Epithelial cell of proximal tubule (primary cell): Measurements from ENCODE around the gene GALNT12. TPM values are rescaled to one million over a fixed set of nuclear protein-coding genes. Genes with fewer than 3 reads are reported as not detected.

Experiments used
- DNase-seq: peaks from one replicate; pipeline ENCODE4 v3.0.0-alpha.2; 2011; ENCODE audit warnings: low read depth
- H3K4me3 ChIP-seq: 2 replicates; pipeline ENCODE4 v1.5.1; 2011; ENCODE audit warnings: low read depth, mild to moderate bottlenecking, low read length
- total RNA-seq: library from RNA; depleted of rRNA; stranded (reverse); fragments of >200 nt; gene quantifications from 2 replicates; pipeline ENCODE4 v1.2.3, GENCODE V29; 2015
- TF ChIP-seq, protein P1 (sequence below): conservative IDR thresholded peaks from 2 replicates; pipeline ENCODE4 v1.5.1; 2012; ENCODE audit warnings: low read depth, mild to moderate bottlenecking, low read length

The GALNT12 gene
- total RNA-seq, 1 donor from 2014 or later = 19.5 TPM

DNA sequence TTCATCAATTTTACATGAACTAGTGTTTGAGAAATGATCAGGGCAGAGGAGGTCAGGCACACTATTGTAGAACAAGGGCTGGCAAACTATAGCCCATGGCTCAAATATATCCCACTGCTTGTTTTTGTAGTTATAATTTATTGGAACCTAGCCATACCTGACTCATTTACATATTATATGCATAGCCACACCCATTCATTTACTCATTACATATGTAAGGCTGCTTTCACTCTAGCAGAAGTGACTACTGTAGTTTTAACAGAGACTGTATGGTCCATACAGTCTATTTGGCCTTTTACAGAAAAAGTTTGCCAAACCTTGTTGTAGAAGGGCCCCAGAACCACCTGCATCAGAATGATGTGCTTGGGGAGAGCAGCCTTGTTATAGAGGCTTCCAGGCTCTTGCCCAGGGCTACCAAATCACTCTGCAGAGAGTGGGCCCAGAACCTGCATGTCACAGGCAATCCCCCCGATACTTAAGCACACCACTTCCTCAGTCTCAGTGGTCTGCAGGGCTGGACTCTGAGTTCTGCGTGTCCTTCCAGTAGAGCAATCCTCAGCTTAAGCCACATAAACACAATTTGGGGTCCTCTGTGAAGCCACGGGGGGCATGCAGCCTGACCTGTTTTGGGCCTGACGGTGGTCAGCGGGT, 17.9 kb upstream of the GALNT12 start:
- TF ChIP-seq, protein P1, sequence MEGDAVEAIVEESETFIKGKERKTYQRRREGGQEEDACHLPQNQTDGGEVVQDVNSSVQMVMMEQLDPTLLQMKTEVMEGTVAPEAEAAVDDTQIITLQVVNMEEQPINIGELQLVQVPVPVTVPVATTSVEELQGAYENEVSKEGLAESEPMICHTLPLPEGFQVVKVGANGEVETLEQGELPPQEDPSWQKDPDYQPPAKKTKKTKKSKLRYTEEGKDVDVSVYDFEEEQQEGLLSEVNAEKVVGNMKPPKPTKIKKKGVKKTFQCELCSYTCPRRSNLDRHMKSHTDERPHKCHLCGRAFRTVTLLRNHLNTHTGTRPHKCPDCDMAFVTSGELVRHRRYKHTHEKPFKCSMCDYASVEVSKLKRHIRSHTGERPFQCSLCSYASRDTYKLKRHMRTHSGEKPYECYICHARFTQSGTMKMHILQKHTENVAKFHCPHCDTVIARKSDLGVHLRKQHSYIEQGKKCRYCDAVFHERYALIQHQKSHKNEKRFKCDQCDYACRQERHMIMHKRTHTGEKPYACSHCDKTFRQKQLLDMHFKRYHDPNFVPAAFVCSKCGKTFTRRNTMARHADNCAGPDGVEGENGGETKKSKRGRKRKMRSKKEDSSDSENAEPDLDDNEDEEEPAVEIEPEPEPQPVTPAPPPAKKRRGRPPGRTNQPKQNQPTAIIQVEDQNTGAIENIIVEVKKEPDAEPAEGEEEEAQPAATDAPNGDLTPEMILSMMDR = no peak
- no peak for DNase-seq
- H3K4me3 ChIP-seq = no peak overlapping the region

DNA sequence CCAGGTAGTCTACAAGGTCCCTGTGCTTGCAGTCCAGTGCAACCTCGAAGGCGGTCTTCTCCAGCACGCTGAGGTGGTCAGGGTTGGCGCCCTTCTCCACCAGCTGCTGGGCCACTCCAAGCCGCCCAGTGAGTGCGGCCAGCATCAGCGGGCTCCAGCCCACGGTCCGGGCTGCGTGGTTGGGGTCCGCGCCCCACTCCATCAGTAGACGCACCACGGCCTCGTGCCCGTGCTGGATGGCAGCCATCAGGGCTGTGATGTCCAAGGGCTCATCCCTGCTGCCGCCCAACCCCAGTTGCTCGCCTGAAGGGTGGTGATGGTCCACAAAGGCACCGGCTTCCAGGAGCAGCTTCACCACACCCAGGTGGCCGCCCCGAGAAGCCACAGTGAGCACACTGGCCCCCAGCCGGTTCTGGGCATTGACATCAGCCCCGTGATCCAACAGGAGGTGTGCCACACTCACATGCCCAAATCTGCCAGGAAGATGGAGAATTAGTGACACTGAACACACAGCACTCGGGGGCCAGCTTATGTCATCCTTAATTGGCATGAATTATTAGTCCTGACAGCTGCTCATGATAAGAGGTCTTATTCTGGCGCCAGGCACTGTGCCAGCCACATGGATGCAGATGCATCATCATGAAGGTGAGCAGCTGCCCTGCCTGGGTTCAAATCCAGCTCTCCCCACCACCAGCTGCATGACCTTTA, 17.2 kb upstream of the GALNT12 start:
- no peak overlapping the region for H3K4me3 ChIP-seq
- TF ChIP-seq, protein P1 = no peak
- no peak for DNase-seq

DNA sequence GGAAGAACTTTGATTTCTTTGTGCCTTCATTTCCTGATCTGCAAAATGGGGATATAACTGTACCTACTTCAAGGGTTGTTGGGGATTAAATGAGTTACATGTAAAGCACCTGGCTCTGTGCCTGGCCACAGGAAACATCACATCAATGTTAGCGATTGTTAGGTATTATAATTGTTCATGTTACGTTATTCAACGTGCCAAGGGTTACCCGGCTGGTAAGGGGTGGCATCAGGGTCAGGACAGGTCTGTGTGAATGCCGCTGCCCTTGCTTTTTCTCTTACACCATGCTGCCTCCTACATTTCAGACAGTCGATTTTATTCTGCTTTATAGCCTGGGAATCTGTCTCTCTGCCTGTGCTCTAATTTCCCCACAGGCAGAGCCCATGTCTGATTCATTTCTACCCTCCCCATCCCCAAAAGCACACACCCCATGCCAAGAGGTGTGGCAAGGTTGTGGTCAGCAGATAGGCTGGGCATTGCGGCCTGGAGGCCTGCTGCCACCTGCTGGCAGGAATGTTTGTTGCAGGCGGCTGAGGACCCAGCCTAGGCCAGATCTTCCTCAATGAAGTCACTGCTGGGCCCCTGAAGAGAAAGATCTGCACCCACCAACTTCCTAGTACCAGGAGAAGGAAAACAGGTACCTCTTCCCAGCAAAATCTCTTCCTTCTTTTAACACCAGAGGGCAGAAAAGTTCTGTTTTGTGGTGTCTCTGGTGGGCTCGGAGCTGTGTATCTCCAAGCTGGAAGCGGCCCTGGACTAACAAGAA, 16.4 kb upstream of the GALNT12 start:
- TF ChIP-seq, protein P1 = peak; percentile 99
- peak; percentile 83 for DNase-seq
- H3K4me3 ChIP-seq = peak overlapping the region; percentile 26

- TF ChIP-seq, protein P1 = no peak
- DNase-seq = peak; percentile 61
- H3K4me3 ChIP-seq = peak overlapping the region; percentile 26
Measured at GRCh38 chr9:98791608-98792490, 15.6 kb upstream of the GALNT12 start.

- no peak for DNase-seq
- TF ChIP-seq, protein P1 = no peak
Measured at GRCh38 chr9:98793031-98793430, 14.4 kb upstream of the GALNT12 start.

GRCh38 chr9:98794802-98795201, 12.7 kb upstream of the GALNT12 start:
- H3K4me3 ChIP-seq = peak overlapping the region; percentile 66

More at GRCh38 chr9:98793031-98793430, 14.4 kb upstream of the GALNT12 start:
- no peak overlapping the region for H3K4me3 ChIP-seq

More at GRCh38 chr9:98794802-98795201, 12.7 kb upstream of the GALNT12 start:
- TF ChIP-seq, protein P1 = no peak
- DNase-seq = no peak
